Activated CD8-positive, alpha-beta T cell treated with anti-CD3 and anti-CD28 coated beads, Interleukin-2, amount 10 ng/mL, durations not matched to agents 7 days and 5 days (primary cell): ENCODE results near the gene ALPI. TPM values are rescaled to one million over a fixed set of nuclear protein-coding genes. Genes with fewer than 3 reads are reported as not detected.
"Not testable (repeated sequence)": the region's sequence is repeated elsewhere in the genome, so short reads cannot be mapped to it uniquely, and the experiment has no call there.

Experiments
- ATAC-seq: fragments of 150-1000 bp; cut with Tn5 transposase; one replicate; pipeline ENCODE4 v1.10.0; 2021; ENCODE audit warnings: moderate library complexity
- CTCF ChIA-PET: fragments of 350-600 bp; sonication (Branson Sonifier 250); formaldehyde crosslinking; loops from one replicate; lab custom pipeline; 2021; ENCODE audit warnings: antibody characterized with exemption; lab: Charles Lee
- POLR2A ChIA-PET: fragments of 350-600 bp; sonication (Branson Sonifier 250); formaldehyde crosslinking; loops from one replicate; lab custom pipeline; 2021; ENCODE audit warnings: antibody characterized with exemption; lab: Charles Lee
- DNase-seq: peaks from one replicate; pipeline ENCODE4 v3.0.0-alpha.2; 2020
- H3K27ac Mint-ChIP-seq: one replicate; pipeline ENCODE4 v1.8.0; 2021; ENCODE audit warnings: mild to moderate bottlenecking, mixed read lengths
- H3K27me3 Mint-ChIP-seq: one replicate; pipeline ENCODE4 v1.8.0; 2021; ENCODE audit warnings: low read depth, mixed read lengths
- H3K36me3 Mint-ChIP-seq: one replicate; pipeline ENCODE4 v1.8.0; 2021; ENCODE audit warnings: low read depth, mixed read lengths
- H3K4me1 Mint-ChIP-seq: one replicate; pipeline ENCODE4 v1.8.0; 2021; ENCODE audit warnings: low read depth, mixed read lengths
- H3K4me3 Mint-ChIP-seq: one replicate; pipeline ENCODE4 v1.8.0; 2021; ENCODE audit warnings: mild to moderate bottlenecking, mixed read lengths
- H3K9me3 Mint-ChIP-seq: one replicate; pipeline ENCODE4 v1.8.0; 2022; ENCODE audit warnings: mixed read lengths; ENCODE audit not compliant: insufficient read depth
- total RNA-seq, 2 experiments: library from RNA; stranded (reverse); gene quantifications; one replicate each; pipeline ENCODE4 v1.2.3, GENCODE V29; 2021

Gene ALPI
- total RNA-seq, 2 experiments from 2014 or later = not detected

- H3K27ac Mint-ChIP-seq = no peak overlapping the region
- peak; percentile 29 for ATAC-seq
- POLR2A ChIA-PET = interaction anchor here (0.9 kb wide), 1 partner anchor 17 kb away, joined by 3 read pairs; no protein-coding TSS in a partner anchor
Measured at GRCh38 chr2:232438951-232439757, 16.8 kb upstream of the ALPI start.

GRCh38 chr2:232439758-232440135 is 16.2 kb upstream of the ALPI start:
- no peaks in the 10 kb centered on the region for H3K27me3 Mint-ChIP-seq
- CTCF ChIA-PET = interaction anchor here (0.7 to 1.9 kb wide), 12 partner anchors 8 to 541 kb away, joined by 3 to 10 read pairs (median 4); no protein-coding TSS in a partner anchor
- no peak overlapping the region for H3K4me3 Mint-ChIP-seq
- H3K27ac Mint-ChIP-seq = no peak overlapping the region
- no peaks in the 10 kb centered on the region for H3K36me3 Mint-ChIP-seq
- ATAC-seq (peak; percentile 3), DNase-seq (no peak)
- POLR2A ChIA-PET = no interaction called here
- H3K4me1 Mint-ChIP-seq = peaks cover 10% of the 10 kb centered on the region
- H3K9me3 Mint-ChIP-seq = no peaks in the 10 kb centered on the region

More at GRCh38 chr2:232438951-232439757, 16.8 kb upstream of the ALPI start:
- no peak for DNase-seq
- H3K4me1 Mint-ChIP-seq = peaks cover 10% of the 10 kb centered on the region
- H3K4me3 Mint-ChIP-seq = no peak overlapping the region
- CTCF ChIA-PET = interaction anchor here (0.7 to 1.9 kb wide), 15 partner anchors 9 to 540 kb away, joined by 3 to 10 read pairs (median 4); no protein-coding TSS in a partner anchor
- H3K27me3 Mint-ChIP-seq = no peaks in the 10 kb centered on the region
- H3K9me3 Mint-ChIP-seq = no peaks in the 10 kb centered on the region
- H3K36me3 Mint-ChIP-seq = no peaks in the 10 kb centered on the region

GRCh38 chr2:232440220-232441018 is 15.5 kb upstream of the ALPI start:
- H3K9me3 Mint-ChIP-seq, H3K36me3 Mint-ChIP-seq, H3K4me3 Mint-ChIP-seq, POLR2A ChIA-PET, H3K27ac Mint-ChIP-seq, H3K27me3 Mint-ChIP-seq: not testable (repeated sequence)
- CTCF ChIA-PET = interaction anchor here (1.0 to 1.9 kb wide), 9 partner anchors 8 to 539 kb away, joined by 3 to 10 read pairs (median 4); no protein-coding TSS in a partner anchor
- DNase-seq (peak; percentile 92), ATAC-seq (peak; percentile 88)
- peaks cover 10% of the 10 kb centered on the region for H3K4me1 Mint-ChIP-seq

- Mint-ChIP-seq H3K27ac (no peak overlapping the region), H3K4me3 (no peak overlapping the region), H3K27me3 (no peaks in the 10 kb centered on the region), H3K36me3 (no peaks in the 10 kb centered on the region), H3K4me1 (peaks cover 10% of the 10 kb centered on the region), H3K9me3 (no peaks in the 10 kb centered on the region)
- DNase-seq = no peak
- ATAC-seq = no peak
- CTCF ChIA-PET = interaction anchor here (1.0 kb wide), 1 partner anchor 9 kb away, joined by 3 read pairs; no protein-coding TSS in a partner anchor
- POLR2A ChIA-PET = no interaction called here
Measured at GRCh38 chr2:232441147-232441651, 14.8 kb upstream of the ALPI start.

GRCh38 chr2:232441922-232442321 is 14.0 kb upstream of the ALPI start:
- H3K27ac Mint-ChIP-seq, CTCF ChIA-PET, H3K36me3 Mint-ChIP-seq, DNase-seq, ATAC-seq, H3K9me3 Mint-ChIP-seq, H3K4me3 Mint-ChIP-seq, POLR2A ChIA-PET, H3K27me3 Mint-ChIP-seq: not testable (repeated sequence)
- H3K4me1 Mint-ChIP-seq = peaks cover 10% of the 10 kb centered on the region

- CTCF ChIA-PET, H3K4me3 Mint-ChIP-seq, H3K36me3 Mint-ChIP-seq, ATAC-seq, H3K27me3 Mint-ChIP-seq, H3K9me3 Mint-ChIP-seq, H3K27ac Mint-ChIP-seq, DNase-seq, POLR2A ChIA-PET: not testable (repeated sequence)
- H3K4me1 Mint-ChIP-seq = peaks cover 10% of the 10 kb centered on the region
Measured at GRCh38 chr2:232442431-232442830, 13.5 kb upstream of the ALPI start.

- ATAC-seq, H3K27ac Mint-ChIP-seq, H3K9me3 Mint-ChIP-seq, H3K4me3 Mint-ChIP-seq, POLR2A ChIA-PET, DNase-seq, CTCF ChIA-PET, H3K36me3 Mint-ChIP-seq, H3K27me3 Mint-ChIP-seq: not testable (repeated sequence)
- H3K4me1 Mint-ChIP-seq = peaks cover 10% of the 10 kb centered on the region
Measured at GRCh38 chr2:232443047-232443446, 12.9 kb upstream of the ALPI start.

- peaks cover 10% of the 10 kb centered on the region for H3K4me1 Mint-ChIP-seq
- H3K4me3 Mint-ChIP-seq, POLR2A ChIA-PET, H3K36me3 Mint-ChIP-seq, H3K9me3 Mint-ChIP-seq, ATAC-seq, H3K27me3 Mint-ChIP-seq, H3K27ac Mint-ChIP-seq, DNase-seq: not testable (repeated sequence)
- CTCF ChIA-PET = interaction anchor here (1.0 to 1.3 kb wide), 2 partner anchors 11 to 79 kb away, joined by 3 to 5 read pairs; no protein-coding TSS in a partner anchor
Measured at GRCh38 chr2:232443669-232444408, 12.1 kb upstream of the ALPI start.

GRCh38 chr2:232444409-232445148 is 11.4 kb upstream of the ALPI start:
- H3K9me3 Mint-ChIP-seq = no peaks in the 10 kb centered on the region
- DNase-seq (peak; percentile 77), ATAC-seq (peak; percentile 52)
- no peaks in the 10 kb centered on the region for H3K36me3 Mint-ChIP-seq
- no peak overlapping the region for H3K4me3 Mint-ChIP-seq
- POLR2A ChIA-PET = no interaction called here
- H3K4me1 Mint-ChIP-seq = peaks cover 10% of the 10 kb centered on the region
- CTCF ChIA-PET = interaction anchor here (0.9 to 1.3 kb wide), 4 partner anchors 10 to 107 kb away, joined by 3 to 5 read pairs (median 3); no protein-coding TSS in a partner anchor
- no peak overlapping the region for H3K27ac Mint-ChIP-seq
- no peaks in the 10 kb centered on the region for H3K27me3 Mint-ChIP-seq

- H3K27ac Mint-ChIP-seq, H3K9me3 Mint-ChIP-seq, H3K4me3 Mint-ChIP-seq, H3K4me1 Mint-ChIP-seq, POLR2A ChIA-PET, DNase-seq, ATAC-seq, H3K27me3 Mint-ChIP-seq, H3K36me3 Mint-ChIP-seq: not testable (repeated sequence)
- CTCF ChIA-PET = interaction anchor here (0.9 to 2.7 kb wide), 5 partner anchors 10 to 108 kb away, joined by 3 to 11 read pairs (median 3); partner anchors contain the start of gene PRSS56
Measured at GRCh38 chr2:232445149-232445885, 10.6 kb upstream of the ALPI start.
